IMR-90 (cell line): ENCODE measurements around the gene ZFHX3. TPM values are rescaled to one million over a fixed set of nuclear protein-coding genes. Genes with fewer than 3 reads are reported as not detected.
A peak's percentile ranks its signal among the peaks of the same experiment; 100 is the strongest.

ENCODE experiments used
- ATAC-seq: fragments of 200-7000 bp; cut with Tn5 transposase; 2 replicates; pipeline ENCODE4 v1.9.1; 2020; ENCODE audit warnings: low read depth, mild to moderate bottlenecking, moderate library complexity
- BruUV-seq: library from RNA; stranded (reverse); fragments of 400-500 nt; replicated peaks from 2 replicates; lab custom pipeline; 2021; lab: Mats Ljungman, UMichigan
- CTCF ChIA-PET: fragments of 300-600 bp; formaldehyde crosslinking; extraction: SDS; loops from one replicate; lab custom pipeline; 2021; ENCODE audit warnings: antibody characterized with exemption; lab: Yijun Ruan, JAX
- POLR2A ChIA-PET: fragments of 300-600 bp; sonication (Branson Sonifier 250); formaldehyde crosslinking; loops from one replicate; lab custom pipeline; 2022; ENCODE audit warnings: antibody characterized with exemption; ENCODE audit not compliant: unreplicated experiment; lab: Charles Lee
- DNase-seq: peaks from one replicate; pipeline ENCODE4 v3.0.0; 2013
- H2AFZ ChIP-seq: replicated peaks from 2 replicates; pipeline ENCODE3; 2013; ENCODE audit warnings: low read length, mild to moderate bottlenecking; ENCODE audit not compliant: poor library complexity
- H2AK5ac ChIP-seq: 2 replicates; pipeline ENCODE4 v1.6.1; 2013; ENCODE audit warnings: low read depth, low read length, inconsistent platforms
- H2AK9ac ChIP-seq: replicated peaks from 2 replicates; pipeline ENCODE3; 2013; ENCODE audit warnings: mild to moderate bottlenecking, low read depth, low read length, moderate library complexity; ENCODE audit not compliant: poor library complexity
- H2BK120ac ChIP-seq: 2 replicates; pipeline ENCODE4 v1.6.1; 2013; ENCODE audit warnings: low read depth, low read length, inconsistent platforms
- H2BK15ac ChIP-seq: 3 replicates; pipeline ENCODE4 v1.6.1; 2013; ENCODE audit warnings: low read depth, low read length, inconsistent platforms
- H2BK20ac ChIP-seq: 2 replicates; pipeline ENCODE4 v1.6.1; 2013; ENCODE audit warnings: low read depth, mild to moderate bottlenecking, inconsistent platforms, low read length, moderate library complexity
- H2BK5ac ChIP-seq: 2 replicates; pipeline ENCODE4 v1.6.1; 2013; ENCODE audit warnings: mild to moderate bottlenecking, low read depth, low read length, inconsistent platforms; ENCODE audit not compliant: poor library complexity, severe bottlenecking
- H3K14ac ChIP-seq: replicated peaks from 2 replicates; pipeline ENCODE4 v1.6.1; 2013; ENCODE audit warnings: low read depth, low read length, inconsistent platforms
- H3K18ac ChIP-seq: 2 replicates; pipeline ENCODE4 v1.6.1; 2013; ENCODE audit warnings: low read depth, low read length, control low read depth
- H3K23ac ChIP-seq: 2 replicates; pipeline ENCODE4 v1.6.1; 2013; ENCODE audit warnings: low read depth, low read length, inconsistent platforms
- H3K27ac ChIP-seq: 2 replicates; pipeline ENCODE4 v1.5.1; 2013; ENCODE audit warnings: mild to moderate bottlenecking, control low read depth, low read length; ENCODE audit not compliant: insufficient read depth
- H3K27me3 ChIP-seq: 2 replicates; pipeline ENCODE4 v1.6.1; 2013; ENCODE audit warnings: low read length; ENCODE audit not compliant: control insufficient read depth, insufficient read depth
- H3K36me3 ChIP-seq: 2 replicates; pipeline ENCODE4 v1.6.1; 2013; ENCODE audit warnings: low read length, mixed read lengths; ENCODE audit not compliant: control insufficient read depth, insufficient read depth
- H3K4ac ChIP-seq: 2 replicates; pipeline ENCODE4 v1.6.1; 2013; ENCODE audit warnings: low read depth, low read length, inconsistent platforms
- H3K4me1 ChIP-seq: 2 replicates; pipeline ENCODE4 v1.6.1; 2013; ENCODE audit warnings: low read length, mixed read lengths; ENCODE audit not compliant: control insufficient read depth, insufficient read depth
- H3K4me2 ChIP-seq: 2 replicates; pipeline ENCODE4 v1.6.1; 2013; ENCODE audit warnings: low read depth, mild to moderate bottlenecking, control low read depth, low read length, moderate library complexity
- H3K4me3 ChIP-seq: 2 replicates; pipeline ENCODE4 v1.5.1; 2013; ENCODE audit warnings: low read depth, mild to moderate bottlenecking, control low read depth, low read length, moderate library complexity; ENCODE audit not compliant: insufficient read depth
- H3K56ac ChIP-seq: 2 replicates; pipeline ENCODE4 v1.6.1; 2013; ENCODE audit warnings: low read length, inconsistent platforms; ENCODE audit not compliant: insufficient read depth; ENCODE audit errors: extremely low read depth
- H3K79me1 ChIP-seq, 2 experiments: 2 replicates each; pipeline ENCODE4 v1.6.1; 2013; ENCODE audit warnings: low read length in 2 of 2, inconsistent platforms in 1 of 2, low read depth in 1 of 2
- H3K9ac ChIP-seq: 2 replicates; pipeline ENCODE4 v1.6.1; 2013; ENCODE audit warnings: low read depth, low read length, control low read depth
- H3K9me1 ChIP-seq: 2 replicates; pipeline ENCODE4 v1.6.1; 2013; ENCODE audit warnings: low read length, inconsistent platforms; ENCODE audit not compliant: insufficient read depth
- H3K9me3 ChIP-seq: 2 replicates; pipeline ENCODE4 v1.6.1; 2013; ENCODE audit warnings: low read length; ENCODE audit not compliant: control insufficient read depth, insufficient read depth
- H4K20me1 ChIP-seq: 2 replicates; pipeline ENCODE4 v1.6.1; 2013; ENCODE audit warnings: low read length, inconsistent platforms; ENCODE audit not compliant: insufficient read depth
- H4K5ac ChIP-seq: 2 replicates; pipeline ENCODE4 v1.6.1; 2013; ENCODE audit warnings: mild to moderate bottlenecking, low read depth, low read length, control low read depth
- H4K8ac ChIP-seq, 2 experiments: 2 replicates each; pipeline ENCODE4 v1.6.1; 2013; ENCODE audit warnings: low read depth in 2 of 2, low read length in 2 of 2, control low read depth in 1 of 2, inconsistent platforms in 1 of 2
- H4K91ac ChIP-seq: 2 replicates; pipeline ENCODE4 v1.6.1; 2013; ENCODE audit warnings: low read depth, low read length, inconsistent platforms; ENCODE audit not compliant: insufficient read depth
- BHLHE40 ChIP-seq: fragments of 150-350 bp; IDR thresholded peaks from 2 replicates; pipeline ENCODE4 v1.6.1; 2016; ENCODE audit warnings: mild to moderate bottlenecking, low read depth, low read length
- CEBPB ChIP-seq: IDR thresholded peaks from 2 replicates; pipeline ENCODE4 v1.6.1; 2012; ENCODE audit warnings: low read depth, low read length, improper control_type of control experiment
- FOS ChIP-seq: fragments of 150-350 bp; IDR thresholded peaks from 2 replicates; pipeline ENCODE4 v1.6.1; 2016; ENCODE audit warnings: low read depth, low read length
- MAFK ChIP-seq: IDR thresholded peaks from 2 replicates; pipeline ENCODE4 v1.6.1; 2012; ENCODE audit warnings: low read depth, low read length, improper control_type of control experiment
- MAZ ChIP-seq: IDR thresholded peaks from 2 replicates; pipeline ENCODE4 v1.6.1; 2012; ENCODE audit warnings: low read depth, mild to moderate bottlenecking, low read length, improper control_type of control experiment, moderate library complexity, borderline replicate concordance
- MXI1 ChIP-seq: IDR thresholded peaks from 2 replicates; pipeline ENCODE4 v1.6.1; 2012; ENCODE audit warnings: low read depth, mild to moderate bottlenecking, low read length, moderate library complexity, borderline replicate concordance
- RAD21 ChIP-seq: IDR thresholded peaks from 2 replicates; pipeline ENCODE4 v1.6.1; 2012; ENCODE audit warnings: low read length, improper control_type of control experiment
- RCOR1 ChIP-seq: IDR thresholded peaks from 2 replicates; pipeline ENCODE4 v1.6.1; 2012; ENCODE audit warnings: mild to moderate bottlenecking, low read length, improper control_type of control experiment; ENCODE audit not compliant: insufficient replicate concordance
- RFX5 ChIP-seq: IDR thresholded peaks from 2 replicates; pipeline ENCODE4 v1.8.0; 2012; ENCODE audit warnings: low read depth, mild to moderate bottlenecking, low read length, moderate library complexity
- SMC3 ChIP-seq: fragments of 150-350 bp; IDR thresholded peaks from 2 replicates; pipeline ENCODE4 v1.6.1; 2016; ENCODE audit warnings: low read depth, mild to moderate bottlenecking, antibody characterized with exemption, low read length, moderate library complexity
- WGBS, 2 experiments: methylation state at CpG; one replicate each; pipeline versions ENCODE4 v1.1.5 to v1.1.7; 2013; ENCODE audit warnings: missing lambda C conversion rate in 2 of 2; ENCODE audit not compliant: insufficient read length in 1 of 2; ENCODE audit errors: extremely low coverage in 2 of 2; 5-methylcytosine and 5-hydroxymethylcytosine counted together
- dilution Hi-C: fragments of 300-500 bp; cut with HindIII; formaldehyde crosslinking; loops from one replicate; pipeline ENCODE4 v1.14.3; 2018; ENCODE audit warnings: low sequenced_read_pairs; ENCODE audit not compliant: unreplicated experiment
- in situ Hi-C: fragments of 300-500 bp; cut with MboI; formaldehyde crosslinking; loops from 3 replicates; pipeline ENCODE4 v1.14.3; 2019; ENCODE audit warnings: low sequenced_read_pairs, inconsistent platforms, mixed read lengths
- intact Hi-C: fragments of 100-400 bp; cut with micrococcal nuclease; formaldehyde crosslinking; loops from 2 replicates; pipeline ENCODE4 v1.10.0; 2022
- polyA plus RNA-seq, 3 experiments: library from polyadenylated mRNA; depleted of rRNA; stranded (reverse); fragments of >200 nt; gene quantifications; 2 replicates each; pipeline ENCODE4 v1.2.3, GENCODE V29; 2012; ENCODE audit warnings: low replicate concordance in 1 of 3
- total RNA-seq: library from RNA; depleted of rRNA; stranded (reverse); fragments of >200 nt; gene quantifications from 2 replicates; pipeline ENCODE4 v1.2.3, GENCODE V29; 2012
- TF ChIP-seq, protein P1 (sequence below): conservative IDR thresholded peaks from 2 replicates; pipeline ENCODE4 v1.5.1; 2012; ENCODE audit warnings: mild to moderate bottlenecking, low read depth, low read length, improper control_type of control experiment
- TF ChIP-seq, protein P2 (sequence below): fragments of 150-350 bp; IDR thresholded peaks from 2 replicates; pipeline ENCODE4 v1.6.1; 2016; ENCODE audit warnings: low read depth, mild to moderate bottlenecking, low read length, moderate library complexity, borderline replicate concordance
- TF ChIP-seq, protein P3 (sequence below): fragments of 150-350 bp; IDR thresholded peaks from 2 replicates; pipeline ENCODE4 v1.6.1; 2017; ENCODE audit warnings: mild to moderate bottlenecking, antibody characterized with exemption, low read length, low read depth

The ZFHX3 gene
- total and polyA plus RNA-seq, 2 of the 4 experiments (the other 2 are of a cell fraction), result 1.4 to 1.7 TPM

DNA sequence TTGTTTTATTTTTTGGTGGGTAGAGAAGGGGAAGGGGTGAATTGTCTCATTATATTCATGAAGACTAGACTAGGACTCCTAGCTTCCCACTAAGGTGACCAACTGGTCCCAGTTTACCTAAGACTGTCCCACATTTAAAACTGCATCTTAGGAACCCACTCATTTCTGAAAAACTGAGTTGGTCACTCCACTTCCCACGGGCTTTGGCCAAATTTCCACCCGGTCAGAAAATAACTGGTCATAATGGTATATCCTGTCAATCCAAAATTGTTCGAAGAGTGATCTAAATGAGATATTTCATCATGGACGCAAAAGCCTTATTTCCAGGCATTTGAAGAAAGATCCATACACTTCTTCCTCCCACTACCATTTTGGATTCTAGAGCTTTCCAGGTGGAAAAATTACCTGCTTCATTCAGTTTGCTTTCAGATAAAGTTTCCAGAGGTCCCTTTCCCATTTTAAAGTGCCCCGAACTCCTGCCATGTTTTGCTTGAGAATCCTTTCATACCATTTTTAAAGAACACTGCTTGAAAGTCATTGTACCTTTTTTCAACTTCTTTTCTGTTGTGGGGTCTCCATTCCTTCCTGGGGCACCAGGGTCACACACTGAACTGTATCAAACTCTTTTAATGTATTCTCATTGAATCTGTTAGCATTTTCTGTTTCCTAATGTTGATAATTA lies 21.8 kb upstream of the ZFHX3 start:
- no peak overlapping the region; a peak in 1 of 4 replicates for H4K8ac ChIP-seq
- H2BK120ac ChIP-seq, result peak overlapping the region; percentile 18; the same call in 1 of the 2 replicates
- H2AK9ac ChIP-seq, result no peak overlapping the region
- no peak overlapping the region for H4K91ac ChIP-seq
- H3K27ac ChIP-seq, result no peak overlapping the region
- no peak overlapping the region for H3K4me2 ChIP-seq
- WGBS, 2 experiments, result 92% methylated on average over 2 of the region's 5 CpGs; no CpG with 5 or more reads in 1 of the 2 experiments
- H3K9ac ChIP-seq, result no peak overlapping the region
- no peak for DNase-seq
- 0 out of 4 replicates have a peak, but pooled peaks cover 0 to 3% of the 10 kb centered on the region in 2 experiments for H3K79me1 ChIP-seq
- H2BK5ac ChIP-seq, result peak overlapping the region; percentile 55
- H3K9me3 ChIP-seq, result no peaks in the 10 kb centered on the region
- H3K36me3 ChIP-seq, result no peaks in the 10 kb centered on the region
- no peak for ATAC-seq
- no peaks in the 10 kb centered on the region for H4K20me1 ChIP-seq
- no peak overlapping the region for H3K56ac ChIP-seq
- no peak overlapping the region for H2BK15ac ChIP-seq
- H3K27me3 ChIP-seq, result no peaks in the 10 kb centered on the region
- H3K4ac ChIP-seq, result no peak overlapping the region; the same call in 1 of the 2 replicates
- ChIA-PET CTCF (interaction anchor here (0.9 kb wide), 1 partner anchor 138 kb away, joined by 3 read pairs; no protein-coding TSS in a partner anchor), POLR2A (no interaction called here)
- no peak overlapping the region for H3K4me3 ChIP-seq
- BruUV-seq, result no TSS peak
- H3K9me1 ChIP-seq, result peaks cover 6% of the 10 kb centered on the region; the same call in 1 of the 2 replicates
- intact Hi-C loops (no loop called here), in situ Hi-C loops (loop anchor here (10.0 to 25.0 kb wide), 3 partner anchors 165 to 1218 kb away; partner anchors contain the start of gene PSMD7), dilution Hi-C loops (no loop called here)
- H2BK20ac ChIP-seq, result peak overlapping the region; percentile 6; the same call in 1 of the 2 replicates
- no peak overlapping the region for H3K14ac ChIP-seq
- TF ChIP-seq RFX5 (no peak), RAD21 (no peak), BHLHE40 (no peak), MAZ (no peak), MAFK (no peak), CEBPB (no peak), RCOR1 (no peak), SMC3 (no peak), FOS (no peak), MXI1 (no peak)
- TF ChIP-seq, protein P1, sequence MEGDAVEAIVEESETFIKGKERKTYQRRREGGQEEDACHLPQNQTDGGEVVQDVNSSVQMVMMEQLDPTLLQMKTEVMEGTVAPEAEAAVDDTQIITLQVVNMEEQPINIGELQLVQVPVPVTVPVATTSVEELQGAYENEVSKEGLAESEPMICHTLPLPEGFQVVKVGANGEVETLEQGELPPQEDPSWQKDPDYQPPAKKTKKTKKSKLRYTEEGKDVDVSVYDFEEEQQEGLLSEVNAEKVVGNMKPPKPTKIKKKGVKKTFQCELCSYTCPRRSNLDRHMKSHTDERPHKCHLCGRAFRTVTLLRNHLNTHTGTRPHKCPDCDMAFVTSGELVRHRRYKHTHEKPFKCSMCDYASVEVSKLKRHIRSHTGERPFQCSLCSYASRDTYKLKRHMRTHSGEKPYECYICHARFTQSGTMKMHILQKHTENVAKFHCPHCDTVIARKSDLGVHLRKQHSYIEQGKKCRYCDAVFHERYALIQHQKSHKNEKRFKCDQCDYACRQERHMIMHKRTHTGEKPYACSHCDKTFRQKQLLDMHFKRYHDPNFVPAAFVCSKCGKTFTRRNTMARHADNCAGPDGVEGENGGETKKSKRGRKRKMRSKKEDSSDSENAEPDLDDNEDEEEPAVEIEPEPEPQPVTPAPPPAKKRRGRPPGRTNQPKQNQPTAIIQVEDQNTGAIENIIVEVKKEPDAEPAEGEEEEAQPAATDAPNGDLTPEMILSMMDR, result no peak
- TF ChIP-seq, protein P2, sequence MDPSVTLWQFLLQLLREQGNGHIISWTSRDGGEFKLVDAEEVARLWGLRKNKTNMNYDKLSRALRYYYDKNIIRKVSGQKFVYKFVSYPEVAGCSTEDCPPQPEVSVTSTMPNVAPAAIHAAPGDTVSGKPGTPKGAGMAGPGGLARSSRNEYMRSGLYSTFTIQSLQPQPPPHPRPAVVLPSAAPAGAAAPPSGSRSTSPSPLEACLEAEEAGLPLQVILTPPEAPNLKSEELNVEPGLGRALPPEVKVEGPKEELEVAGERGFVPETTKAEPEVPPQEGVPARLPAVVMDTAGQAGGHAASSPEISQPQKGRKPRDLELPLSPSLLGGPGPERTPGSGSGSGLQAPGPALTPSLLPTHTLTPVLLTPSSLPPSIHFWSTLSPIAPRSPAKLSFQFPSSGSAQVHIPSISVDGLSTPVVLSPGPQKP, result no peak
- TF ChIP-seq, protein P3, sequence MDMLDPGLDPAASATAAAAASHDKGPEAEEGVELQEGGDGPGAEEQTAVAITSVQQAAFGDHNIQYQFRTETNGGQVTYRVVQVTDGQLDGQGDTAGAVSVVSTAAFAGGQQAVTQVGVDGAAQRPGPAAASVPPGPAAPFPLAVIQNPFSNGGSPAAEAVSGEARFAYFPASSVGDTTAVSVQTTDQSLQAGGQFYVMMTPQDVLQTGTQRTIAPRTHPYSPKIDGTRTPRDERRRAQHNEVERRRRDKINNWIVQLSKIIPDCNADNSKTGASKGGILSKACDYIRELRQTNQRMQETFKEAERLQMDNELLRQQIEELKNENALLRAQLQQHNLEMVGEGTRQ, result no peak
- no peak overlapping the region for H4K5ac ChIP-seq
- H3K4me1 ChIP-seq, result peaks cover 33% of the 10 kb centered on the region
- H2AK5ac ChIP-seq, result no peak overlapping the region
- H3K18ac ChIP-seq, result no peak overlapping the region
- no peak overlapping the region for H3K23ac ChIP-seq
- no peak overlapping the region for H2AFZ ChIP-seq
